Transverse colon (tissue), 3 donors: Measurements from ENCODE around the gene ALK.

Source experiments
- POLR2A ChIP-seq: fragments of 450-650 bp; IDR thresholded peaks from one replicate; pipeline ENCODE4 v1.6.1; 2016; ENCODE audit warnings: antibody characterized with exemption, mild to moderate bottlenecking, moderate library complexity
- TF ChIP-seq, protein P1 (sequence below), 5 experiments: fragments of 200-600 bp in 3 of 5; fragments of 450-650 bp in 2 of 5; sonication (generic) in 3 of 5; IDR thresholded peaks; 1 replicate in 2 of 5; 2 replicates in 3 of 5; pipeline ENCODE4 v1.5.1; 2016 to 2017; ENCODE audit warnings: antibody characterized with exemption in 5 of 5, inconsistent platforms in 3 of 5, mild to moderate bottlenecking in 2 of 5, moderate library complexity in 1 of 5

DNA sequence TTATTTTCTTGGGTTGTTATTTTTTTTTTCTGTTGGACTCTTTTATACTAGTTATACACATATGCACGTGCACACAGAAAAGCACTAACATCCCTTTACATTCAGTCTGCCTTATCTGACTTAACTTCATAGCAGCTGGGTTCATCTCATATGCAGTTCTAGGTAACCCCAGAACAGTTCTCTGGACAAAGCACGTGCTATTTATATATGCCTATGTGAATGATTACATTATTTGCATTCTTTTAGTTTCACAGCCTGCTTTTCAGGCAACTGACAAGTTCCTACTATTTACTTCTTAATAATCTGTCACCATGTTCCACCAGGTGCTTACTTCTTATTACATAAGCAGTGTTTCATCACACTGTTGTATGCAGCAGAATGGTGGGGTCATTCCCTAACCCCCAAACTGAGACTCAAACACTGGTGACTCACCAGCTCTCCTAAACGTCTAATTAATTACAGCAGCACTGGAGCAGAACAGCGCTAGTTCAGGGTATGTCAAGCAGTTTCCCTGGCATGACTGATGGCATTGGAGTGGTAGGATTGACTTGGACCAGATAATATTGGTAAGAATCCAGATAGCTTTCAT, 433.3 kb downstream of the ALK start:
- TF ChIP-seq, protein P1, sequence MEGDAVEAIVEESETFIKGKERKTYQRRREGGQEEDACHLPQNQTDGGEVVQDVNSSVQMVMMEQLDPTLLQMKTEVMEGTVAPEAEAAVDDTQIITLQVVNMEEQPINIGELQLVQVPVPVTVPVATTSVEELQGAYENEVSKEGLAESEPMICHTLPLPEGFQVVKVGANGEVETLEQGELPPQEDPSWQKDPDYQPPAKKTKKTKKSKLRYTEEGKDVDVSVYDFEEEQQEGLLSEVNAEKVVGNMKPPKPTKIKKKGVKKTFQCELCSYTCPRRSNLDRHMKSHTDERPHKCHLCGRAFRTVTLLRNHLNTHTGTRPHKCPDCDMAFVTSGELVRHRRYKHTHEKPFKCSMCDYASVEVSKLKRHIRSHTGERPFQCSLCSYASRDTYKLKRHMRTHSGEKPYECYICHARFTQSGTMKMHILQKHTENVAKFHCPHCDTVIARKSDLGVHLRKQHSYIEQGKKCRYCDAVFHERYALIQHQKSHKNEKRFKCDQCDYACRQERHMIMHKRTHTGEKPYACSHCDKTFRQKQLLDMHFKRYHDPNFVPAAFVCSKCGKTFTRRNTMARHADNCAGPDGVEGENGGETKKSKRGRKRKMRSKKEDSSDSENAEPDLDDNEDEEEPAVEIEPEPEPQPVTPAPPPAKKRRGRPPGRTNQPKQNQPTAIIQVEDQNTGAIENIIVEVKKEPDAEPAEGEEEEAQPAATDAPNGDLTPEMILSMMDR (IDR thresholded peaks at IDR 0.05) = no peak
- no peak for TF ChIP-seq POLR2A
